H1 (cell line): Measurements from ENCODE around the gene RAD51B. TPM values are rescaled to one million over a fixed set of nuclear protein-coding genes. Genes with fewer than 3 reads are reported as not detected.

Experiments
- CTCF ChIA-PET: fragments of 300-600 bp; sonication (Branson Sonifier 250); formaldehyde crosslinking; loops from one replicate; lab custom pipeline; 2021; ENCODE audit not compliant: partially characterized antibody; lab: Charles Lee
- POLR2A ChIA-PET: fragments of 300-600 bp; sonication (Branson Sonifier 250); formaldehyde crosslinking; loops from one replicate; lab custom pipeline; 2021; ENCODE audit warnings: inconsistent platforms; ENCODE audit not compliant: partially characterized antibody; lab: Charles Lee
- DNase-seq, 2 experiments: peaks; one replicate each; pipeline versions ENCODE4 v3.0.0 to v3.0.0-alpha.2; 2010 to 2022; ENCODE audit warnings: low spot score in 2 of 2, low read depth in 1 of 2, mixed read lengths in 1 of 2
- FAIRE-seq: peaks from 2 replicates; lab custom pipeline; 2011; peaks lifted over from hg19 to GRCh38; lab: Jason Lieb, UNC
- H2AFZ ChIP-seq: 2 replicates; pipeline ENCODE4 v1.8.1; 2012; ENCODE audit warnings: low read length, inconsistent platforms
- H2AK5ac ChIP-seq: 2 replicates; pipeline ENCODE4 v1.6.1; 2013; ENCODE audit warnings: low read depth, low read length
- H2BK120ac ChIP-seq: replicated peaks from 2 replicates; pipeline ENCODE3; 2013; ENCODE audit warnings: low read depth, low read length, inconsistent platforms
- H2BK12ac ChIP-seq: 2 replicates; pipeline ENCODE4 v1.6.1; 2013; ENCODE audit warnings: low read depth, low read length
- H2BK15ac ChIP-seq: 2 replicates; pipeline ENCODE4 v1.6.1; 2013; ENCODE audit warnings: low read length
- H2BK20ac ChIP-seq: 2 replicates; pipeline ENCODE4 v1.6.1; 2013; ENCODE audit warnings: low read length
- H2BK5ac ChIP-seq: 2 replicates; pipeline ENCODE4 v1.6.1; 2013; ENCODE audit warnings: low read depth, low read length
- H3K14ac ChIP-seq: 2 replicates; pipeline ENCODE4 v1.6.1; 2013; ENCODE audit warnings: inconsistent platforms; ENCODE audit not compliant: insufficient read length
- H3K18ac ChIP-seq: 2 replicates; pipeline ENCODE4 v1.6.1; 2013; ENCODE audit warnings: low read length; ENCODE audit errors: extremely low read depth
- H3K23ac ChIP-seq: 2 replicates; pipeline ENCODE4 v1.6.1; 2013; ENCODE audit warnings: inconsistent platforms; ENCODE audit not compliant: insufficient read length
- H3K23me2 ChIP-seq: 2 replicates; pipeline ENCODE4 v1.6.1; 2013; ENCODE audit warnings: low read depth, low read length
- H3K27ac ChIP-seq: 2 replicates; pipeline ENCODE4 v1.6.1; 2011; ENCODE audit warnings: low read depth, low read length, inconsistent platforms
- H3K27me3 ChIP-seq, 4 experiments: replicated peaks in 1 of 4; 1 replicate in 1 of 4; 2 replicates in 3 of 4; pipeline versions ENCODE4 v1.6.1 to v1.8.1; 2011 to 2013; ENCODE audit warnings: low read length in 3 of 4, mild to moderate bottlenecking in 3 of 4, inconsistent platforms in 2 of 4, mixed read lengths in 2 of 4, moderate library complexity in 1 of 4; ENCODE audit not compliant: control insufficient read depth in 3 of 4, insufficient read depth in 3 of 4; ENCODE audit errors: extremely low read depth in 1 of 4
- H3K36me3 ChIP-seq, 4 experiments: 2 replicates each; pipeline versions ENCODE4 v1.6.1 to v1.8.1; 2011 to 2013; ENCODE audit warnings: mild to moderate bottlenecking in 4 of 4, low read length in 3 of 4, moderate library complexity in 2 of 4, control low read depth in 1 of 4, inconsistent platforms in 1 of 4; ENCODE audit not compliant: insufficient read depth in 4 of 4, control insufficient read depth in 2 of 4
- H3K4ac ChIP-seq: replicated peaks from 2 replicates; pipeline ENCODE3; 2013; ENCODE audit warnings: low read length, low read depth, mixed read lengths, inconsistent platforms; ENCODE audit not compliant: insufficient read length
- H3K4me1 ChIP-seq, 4 experiments: replicated peaks in 1 of 4; 1 replicate in 1 of 4; 2 replicates in 3 of 4; pipeline versions ENCODE4 v1.6.1 to v1.8.1; 2011 to 2013; ENCODE audit warnings: low read length in 3 of 4, inconsistent platforms in 2 of 4, mixed read lengths in 1 of 4; ENCODE audit not compliant: insufficient read depth in 4 of 4, control insufficient read depth in 3 of 4
- H3K4me2 ChIP-seq, 2 experiments: 2 replicates each; pipeline versions ENCODE4 v1.6.1 to v1.8.1; 2011 to 2013; ENCODE audit warnings: low read depth in 2 of 2, low read length in 2 of 2, control low read depth in 1 of 2, inconsistent platforms in 1 of 2, mild to moderate bottlenecking in 1 of 2; ENCODE audit not compliant: insufficient read depth in 1 of 2
- H3K4me3 ChIP-seq, 4 experiments: fragments of 200-600, 300-600 bp in 1 of 4; sonication (generic), shearing (Covaris generic), sonication (Bioruptor Twin) in 1 of 4; 2 replicates each; pipeline versions ENCODE4 v1.5.1 to v1.8.1; 2011 to 2016; ENCODE audit warnings: low read length in 4 of 4, low read depth in 3 of 4, control low read depth in 2 of 4, inconsistent platforms in 2 of 4, mild to moderate bottlenecking in 2 of 4, mixed read lengths in 1 of 4, moderate library complexity in 1 of 4; ENCODE audit not compliant: insufficient read depth in 2 of 4; ENCODE audit errors: extremely low read depth in 1 of 4
- H3K56ac ChIP-seq: replicated peaks from 2 replicates; pipeline ENCODE3; 2013; ENCODE audit warnings: low read depth, mild to moderate bottlenecking, mixed read lengths, low read length, inconsistent platforms; ENCODE audit not compliant: insufficient read length
- H3K79me1 ChIP-seq: 2 replicates; pipeline ENCODE4 v1.6.1; 2013; ENCODE audit warnings: low read depth, low read length, control low read depth
- H3K79me2 ChIP-seq, 2 experiments: 2 replicates each; pipeline versions ENCODE4 v1.6.1 to v1.8.1; 2012 to 2013; ENCODE audit warnings: low read length in 2 of 2, mild to moderate bottlenecking in 2 of 2, inconsistent platforms in 1 of 2; ENCODE audit not compliant: insufficient read depth in 2 of 2, control insufficient read depth in 1 of 2
- H3K9ac ChIP-seq, 4 experiments: replicated peaks in 1 of 4; 1 replicate in 1 of 4; 2 replicates in 3 of 4; pipeline versions ENCODE4 v1.6.1 to v1.8.1; 2011 to 2013; ENCODE audit warnings: low read depth in 3 of 4, low read length in 3 of 4, control low read depth in 2 of 4, mild to moderate bottlenecking in 2 of 4, moderate library complexity in 2 of 4, inconsistent platforms in 1 of 4; ENCODE audit errors: extremely low read depth in 1 of 4
- H3K9me3 ChIP-seq, 2 experiments: 2 replicates each; pipeline versions ENCODE4 v1.6.1 to v1.8.1; 2012 to 2013; ENCODE audit warnings: mild to moderate bottlenecking in 2 of 2, moderate library complexity in 2 of 2, control low read depth in 1 of 2, inconsistent platforms in 1 of 2, low read depth in 1 of 2, low read length in 1 of 2, mixed read lengths in 1 of 2; ENCODE audit not compliant: insufficient read depth in 2 of 2
- H4K20me1 ChIP-seq, 2 experiments: replicated peaks in 1 of 2; 2 replicates each; pipeline versions ENCODE3 to v1.8.1; 2011 to 2013; ENCODE audit warnings: inconsistent platforms in 2 of 2, low read length in 2 of 2, mild to moderate bottlenecking in 1 of 2; ENCODE audit not compliant: insufficient read depth in 2 of 2, control insufficient read depth in 1 of 2
- H4K5ac ChIP-seq: 2 replicates; pipeline ENCODE4 v1.6.1; 2013; ENCODE audit warnings: low read length, low read depth, mixed read lengths, inconsistent platforms; ENCODE audit not compliant: insufficient read length
- H4K8ac ChIP-seq: 2 replicates; pipeline ENCODE4 v1.8.0; 2013; ENCODE audit warnings: mild to moderate bottlenecking, moderate library complexity, low read length, inconsistent platforms; ENCODE audit not compliant: insufficient read depth; ENCODE audit errors: extremely low read depth
- H4K91ac ChIP-seq: replicated peaks from 2 replicates; pipeline ENCODE3; 2013; ENCODE audit warnings: low read length, mixed read lengths, inconsistent platforms; ENCODE audit not compliant: insufficient read length
- ATF2 ChIP-seq: IDR thresholded peaks from 2 replicates; pipeline ENCODE4 v1.6.1; 2012; ENCODE audit warnings: low read length, inconsistent platforms
- CBX5 ChIP-seq: fragments of 300-800, 300-1000 bp; sonication (generic); IDR thresholded peaks from 2 replicates; pipeline ENCODE4 v1.7.1; 2016; ENCODE audit warnings: antibody characterized with exemption, low read length, low read depth
- CHD1 ChIP-seq: IDR thresholded peaks from 2 replicates; pipeline ENCODE4 v1.6.1; 2012; ENCODE audit warnings: low read depth, low read length, improper control_type of control experiment
- CHD2 ChIP-seq: IDR thresholded peaks from 2 replicates; pipeline ENCODE4 v1.6.1; 2012; ENCODE audit warnings: low read length, improper control_type of control experiment
- EZH2 ChIP-seq: fragments of 200-600 bp; sonication (generic); IDR thresholded peaks from 2 replicates; pipeline ENCODE4 v1.7.1; 2012; ENCODE audit warnings: low read depth, mild to moderate bottlenecking, moderate library complexity, low read length, inconsistent platforms; ENCODE audit not compliant: severe bottlenecking
- HDAC6 ChIP-seq: IDR thresholded peaks from one replicate; pipeline ENCODE4 v1.7.1; 2012; ENCODE audit warnings: low read depth, mild to moderate bottlenecking, inconsistent platforms, low read length, moderate library complexity
- MAFK ChIP-seq: IDR thresholded peaks from 2 replicates; pipeline ENCODE4 v1.6.1; 2012; ENCODE audit warnings: low read depth, mild to moderate bottlenecking, improper control_type of control experiment, low read length
- MAX ChIP-seq: IDR thresholded peaks from 2 replicates; pipeline ENCODE4 v1.6.1; 2012; ENCODE audit warnings: inconsistent platforms
- RNF2 ChIP-seq: fragments of 200-900, 300-1000 bp; sonication (generic); IDR thresholded peaks from 2 replicates; pipeline ENCODE4 v1.7.1; 2016; ENCODE audit warnings: borderline replicate concordance, low read depth, mild to moderate bottlenecking, antibody characterized with exemption, low read length; ENCODE audit not compliant: poor library complexity, severe bottlenecking; ENCODE audit errors: missing control alignments
- ZNF274 ChIP-seq: IDR thresholded peaks from 2 replicates; pipeline ENCODE4 v1.7.0; 2012; ENCODE audit warnings: low read length, borderline replicate concordance; ENCODE audit errors: extremely low read depth
- WGBS, 2 experiments: shearing (Covaris generic) in 1 of 2; methylation state at CpG; one replicate each; pipeline versions ENCODE4 v1.1.6 to v1.1.7; 2013 to 2015; ENCODE audit warnings: low lambda C conversion rate in 2 of 2, mixed read lengths in 2 of 2, inconsistent platforms in 1 of 2, low coverage in 1 of 2, missing lambda C conversion rate in 1 of 2; ENCODE audit not compliant: insufficient replicate concordance in 2 of 2, insufficient coverage in 1 of 2, insufficient read length in 1 of 2; ENCODE audit errors: extremely low coverage in 1 of 2, missing lambda C conversion rate in 1 of 2; 5-methylcytosine and 5-hydroxymethylcytosine counted together
- polyA plus RNA-seq, 7 experiments: library from polyadenylated mRNA; depleted of rRNA in 3 of 7; stranded (reverse) in 5 of 7; unstranded in 2 of 7; fragments of >200 nt in 5 of 7; fragments of 200-250 nt in 2 of 7; gene quantifications; 1 replicate in 5 of 7; 2 replicates in 1 of 7; 4 replicates in 1 of 7; pipeline versions ENCODE4 v1.2.1 to v1.2.3, GENCODE V29; 2011 to 2013; ENCODE audit warnings: missing spikeins in 2 of 7, mixed read lengths in 2 of 7
- total RNA-seq: library from RNA; stranded (reverse); fragmentation: NEBNext Ultra II Directional; extraction: Animal tissue kit (Norgen Biotek cat#: 25700); gene quantifications from 2 replicates; pipeline ENCODE4 v1.2.1, GENCODE V29; 2021

RAD51B gene
- total and polyA plus RNA-seq, 2 of the 8 experiments (the other 6 are each of a cell fraction or from before 2014, with no cell fraction given): 3.9 to 14.9 TPM

GRCh38 chr14:68477461-68478085 is 658.0 kb downstream of the RAD51B start:
- no peaks in the 10 kb centered on the region for H3K79me2 ChIP-seq
- peaks cover 3 to 14% (median 8%) of the 10 kb centered on the region in 4 experiments; a peak in 5 of 7 replicates for H3K4me1 ChIP-seq
- H2AK5ac ChIP-seq: peak overlapping the region; percentile 58; the same call in 1 of the 2 replicates
- H4K91ac ChIP-seq: peak overlapping the region; percentile 38
- no peak overlapping the region for H3K9ac ChIP-seq
- no peak overlapping the region for H2BK20ac ChIP-seq
- no peak overlapping the region for H2BK15ac ChIP-seq
- H3K27me3 ChIP-seq: no peaks in the 10 kb centered on the region
- H3K14ac ChIP-seq: no peak overlapping the region
- H4K20me1 ChIP-seq: no peaks in the 10 kb centered on the region
- ChIA-PET POLR2A (interaction anchor here (1.1 kb wide), 1 partner anchor 44 kb away, joined by 3 read pairs; no protein-coding TSS in a partner anchor), CTCF (interaction anchor here (0.5 to 0.8 kb wide), 2 partner anchors 110 to 183 kb away, joined by 3 to 5 read pairs; no protein-coding TSS in a partner anchor)
- no peak overlapping the region for H3K18ac ChIP-seq
- no peak overlapping the region for H3K4me3 ChIP-seq
- no peaks in the 10 kb centered on the region for H3K36me3 ChIP-seq
- DNase-seq (no peak), FAIRE-seq (no peak)
- H3K79me1 ChIP-seq: no peaks in the 10 kb centered on the region
- H4K5ac ChIP-seq: no peak overlapping the region
- no peak overlapping the region for H3K23ac ChIP-seq
- H2AFZ ChIP-seq: no peak overlapping the region
- H4K8ac ChIP-seq: no peak overlapping the region
- no peak overlapping the region for H3K56ac ChIP-seq
- H3K4me2 ChIP-seq: no peak overlapping the region
- whole genome bisulfite sequencing, 2 experiments: 83% methylated on average over 8 of the region's 8 CpGs; no CpG with 5 or more reads in 1 of the 2 experiments
- H2BK120ac ChIP-seq: no peak overlapping the region
- no peak overlapping the region for H3K4ac ChIP-seq
- no peaks in the 10 kb centered on the region for H3K9me3 ChIP-seq
- H3K23me2 ChIP-seq: no peaks in the 10 kb centered on the region; the same call in 1 of the 2 replicates
- H3K27ac ChIP-seq: no peak overlapping the region
- no peak overlapping the region for H2BK5ac ChIP-seq
- H2BK12ac ChIP-seq: peak overlapping the region; percentile 88; the same call in 1 of the 2 replicates
- TF ChIP-seq CHD1 (no peak), ATF2 (no peak), HDAC6 (no peak), MAX (no peak), EZH2 (no peak), CBX5 (no peak), MAFK (no peak), ZNF274 (no peak), RNF2 (no peak), CHD2 (no peak)
